Measurements from ENCODE around the gene ALKBH5. TPM values are rescaled to one million over a fixed set of nuclear protein-coding genes. Genes with fewer than 3 reads are reported as not detected.

The ALKBH5 gene
- total and polyA plus RNA-seq, 10 of the 15 experiments (the other 5 are each of a cell fraction or from before 2014, with no cell fraction given) = 13.7 to 99.9 (median 52.4) TPM

- TF ChIP-seq E4F1 (IDR thresholded peaks at IDR 0.05; ENCODE audit: borderline replicate concordance, partially characterized antibody) = no peak
Observed at GRCh38 chr17:18198530-18198929, 14.9 kb downstream of the ALKBH5 start (continued).

- FAIRE-seq (no peak), ATAC-seq (no peak), DNase-seq (ENCODE audit: low read depth, low spot score) (no peak)
- Histone ChIP-seq H3K4me3 (no peak overlapping the region), H3K36me3 (ENCODE audit: control insufficient read depth in 2 of 2, insufficient read depth in 2 of 2, low read length in 1 of 2) (peaks cover 35 to 42% of the 10 kb centered on the region in 2 experiments), H3K4me2 (ENCODE audit: control insufficient read depth, insufficient read depth) (no peak overlapping the region), H3K79me2 (ENCODE audit: control insufficient read depth, insufficient read depth, low read length) (peaks cover 24% of the 10 kb centered on the region), H2AFZ (ENCODE audit: control insufficient read depth, low read depth, low read length) (no peak overlapping the region), H3K4me1 (ENCODE audit: control insufficient read depth, insufficient read depth, low read length) (no peaks in the 10 kb centered on the region), H3K9me3 (replicated peaks; ENCODE audit: control insufficient read depth, insufficient read depth, low read length) (no peaks in the 10 kb centered on the region), H3K27ac (ENCODE audit: control insufficient read depth, insufficient read depth) (no peak overlapping the region), H3K9ac (ENCODE audit: control insufficient read depth, insufficient read depth, low read length) (no peak overlapping the region), H4K20me1 (ENCODE audit: control insufficient read depth, insufficient read depth) (peaks cover 13% of the 10 kb centered on the region), H3K27me3 (replicated peaks in 1 of 2; ENCODE audit: control insufficient read depth in 2 of 2, insufficient read depth in 2 of 2, low read length in 1 of 2) (no peaks in the 10 kb centered on the region)
- in situ Hi-C loops (cut with MboI) = no loop called here
- intact Hi-C loops (cut with micrococcal nuclease; ENCODE audit: unreplicated experiment) = no loop called here
- ChIA-PET CTCF (interaction anchor here (0.8 to 2.8 kb wide), 2 partner anchors 11 to 16 kb away, joined by 3 to 18 read pairs; no protein-coding TSS in a partner anchor), RAD21 (ENCODE audit: unreplicated experiment) (no interaction called here), SMC1A (ENCODE audit: uncharacterized antibody, unreplicated experiment) (no interaction called here), POLR2A (no interaction called here)
- WGBS (ENCODE audit: insufficient coverage, insufficient replicate concordance, low lambda C conversion rate, missing lambda C conversion rate) = 68% methylated on average over 4 of the region's 4 CpGs
- BruUV-seq (replicated peaks) = no TSS peak
- TF ChIP-seq BRCA1 (IDR thresholded peaks at IDR 0.05; ENCODE audit: low read depth, low read length) (no peak), NR2C2 (IDR thresholded peaks at IDR 0.05; ENCODE audit: borderline replicate concordance, control insufficient read depth, insufficient read length, low read depth) (no peak), SUZ12 (IDR thresholded peaks at IDR 0.05; ENCODE audit: unreplicated experiment) (no peak), ZBTB11 (CRISPR knock-in tag; IDR thresholded peaks at IDR 0.05) (no peak), MYB (IDR thresholded peaks at IDR 0.05; ENCODE audit: borderline replicate concordance, low read depth, low read length) (no peak), E2F8 (IDR thresholded peaks at IDR 0.05; ENCODE audit: low read depth, partially characterized antibody) (no peak), IRF5 (IDR thresholded peaks at IDR 0.05; ENCODE audit: borderline replicate concordance) (no peak), HDGF (IDR thresholded peaks at IDR 0.05) (no peak), JUND (IDR thresholded peaks at IDR 0.05; ENCODE audit: low read depth, low read length) (no peak), CHD1 (IDR thresholded peaks at IDR 0.05; ENCODE audit: low read depth, low read length) (no peak)
Observed at GRCh38 chr17:18201108-18201507, 17.5 kb downstream of the ALKBH5 start.

Measured in GM12878 (cell line).